GM19025 (cell line): ENCODE results near the gene RHOA.
"Not testable (repeated sequence)": the region's sequence is repeated elsewhere in the genome, so short reads cannot be mapped to it uniquely, and the experiment has no call there.

ENCODE experiments used
- ATAC-seq: cut with Tn5 transposase; IDR thresholded peaks from one replicate; pipeline ENCODE4 v1.9.1; 2021; ENCODE audit warnings: mild to moderate bottlenecking, low read depth, moderate library complexity; ENCODE audit not compliant: unreplicated experiment

The RHOA gene

DNA sequence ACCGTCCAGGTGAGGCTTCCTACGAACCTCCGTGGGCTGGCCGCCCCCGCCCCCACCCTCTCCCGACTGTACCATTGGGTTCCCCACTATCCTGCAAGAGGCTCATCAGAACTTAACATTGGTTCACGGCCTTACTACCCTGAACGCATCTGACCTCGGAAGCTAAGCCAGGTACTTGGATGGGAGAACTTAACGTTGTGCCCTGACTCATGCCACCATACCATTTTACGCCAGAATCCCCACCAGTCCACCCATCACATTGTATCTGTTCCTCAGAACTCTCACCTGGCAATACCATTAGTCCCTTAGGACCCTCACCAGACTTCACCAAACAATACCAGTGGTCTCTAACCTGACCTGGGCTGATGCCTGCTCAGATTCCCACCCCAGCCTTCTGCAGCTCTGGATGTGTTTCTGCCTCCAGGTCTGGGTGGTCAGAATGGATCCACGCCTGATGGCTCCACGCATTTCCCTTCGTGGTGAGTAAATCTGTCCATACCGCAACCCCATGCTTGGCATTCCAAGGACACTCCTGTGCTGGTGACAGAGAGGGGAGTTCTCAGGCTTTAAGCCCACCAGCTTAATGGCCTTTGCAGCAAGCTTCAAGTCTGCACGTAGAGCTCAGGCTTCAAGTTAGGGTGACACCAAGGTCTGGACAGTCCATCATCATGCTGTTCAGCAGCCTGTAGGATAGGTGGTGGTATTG lies 1.0 kb upstream of the RHOA start:
- ATAC-seq = no peak

GRCh38 chr3:49411535-49411967 lies 225 bp downstream of the RHOA start:
- peak; percentile 27 for ATAC-seq

GRCh38 chr3:49410846-49411534 lies 786 bp downstream of the RHOA start:
- ATAC-seq = no peak

- ATAC-seq = no peak
Observed at GRCh38 chr3:49410066-49410845, 1.5 kb downstream of the RHOA start.

- ATAC-seq = no peak
Observed at GRCh38 chr3:49406571-49407565, 4.9 kb downstream of the RHOA start.

- ATAC-seq = not testable (repeated sequence)
Observed at GRCh38 chr3:49405570-49405969, 6.2 kb downstream of the RHOA start.

- no peak for ATAC-seq
Observed at GRCh38 chr3:49403891-49404290, 7.9 kb downstream of the RHOA start.

DNA sequence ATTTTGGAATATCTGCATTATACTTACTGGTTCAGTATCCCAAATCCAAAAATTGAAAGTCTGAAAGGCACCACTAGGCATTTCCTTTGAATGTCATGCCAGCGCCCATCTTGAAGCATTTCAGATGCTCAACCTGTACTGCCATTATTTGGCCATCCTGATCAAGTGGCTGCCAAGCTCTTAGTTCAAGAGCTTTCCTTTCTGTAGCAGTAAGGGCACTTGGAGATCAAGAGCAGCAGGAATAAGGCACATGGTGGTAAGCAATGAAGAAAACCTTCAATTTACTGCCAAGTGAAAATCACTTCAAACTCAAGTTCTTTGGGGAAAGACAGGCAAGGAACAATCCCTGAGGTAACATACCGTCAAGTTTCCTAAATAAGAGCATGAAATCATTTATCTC lies 10.0 kb downstream of the RHOA start:
- no peak for ATAC-seq

- no peak for ATAC-seq
Observed at GRCh38 chr3:49399461-49399860, 12.3 kb downstream of the RHOA start.

DNA sequence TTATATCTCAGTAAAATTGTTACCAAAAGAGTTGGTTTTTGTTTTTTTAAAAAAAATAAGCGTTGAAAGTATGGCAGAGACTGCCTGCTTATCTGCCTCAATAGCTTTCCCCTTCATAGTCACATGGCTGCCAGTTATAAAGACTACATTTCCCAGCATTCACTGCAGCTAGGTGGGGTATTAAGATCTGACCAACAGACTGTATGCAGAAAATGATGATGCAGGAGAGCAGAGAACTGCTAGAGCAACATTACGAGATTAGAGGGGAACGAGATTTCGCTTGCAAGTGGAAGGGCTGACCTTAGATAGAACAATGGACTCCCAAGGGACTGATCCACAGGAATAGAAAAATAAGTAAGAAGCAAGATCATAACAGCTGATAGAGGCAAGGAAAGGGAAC lies 14.3 kb downstream of the RHOA start:
- ATAC-seq = no peak

GRCh38 chr3:49391310-49391709 lies 20.5 kb downstream of the RHOA start:
- ATAC-seq = not testable (repeated sequence)

GRCh38 chr3:49389297-49389696 lies 22.5 kb downstream of the RHOA start:
- no peak for ATAC-seq

DNA sequence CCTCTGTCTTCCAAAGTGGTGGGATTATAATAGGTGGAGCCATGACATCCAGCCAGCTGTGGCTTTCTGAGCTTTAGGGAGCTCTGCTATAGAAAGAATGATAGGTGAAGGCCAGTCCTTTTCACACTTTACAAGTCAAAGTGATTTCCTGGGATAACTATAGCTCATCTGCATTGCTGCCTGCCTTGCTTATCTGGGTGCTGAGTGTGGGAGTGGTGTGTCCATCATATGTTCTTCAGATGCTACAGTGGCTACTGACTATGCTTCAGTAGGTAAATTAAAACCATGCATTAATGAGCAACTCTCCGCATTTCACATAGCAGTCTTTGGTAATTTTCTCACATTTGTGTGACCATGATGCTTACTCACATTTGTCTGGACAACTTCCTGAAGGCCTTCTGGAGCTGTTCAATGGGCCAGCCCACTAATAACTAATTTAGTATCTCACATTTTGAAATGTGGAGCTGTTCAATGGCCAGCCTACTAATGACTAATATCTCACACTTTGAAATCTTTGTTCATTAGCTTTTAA lies 23.4 kb downstream of the RHOA start:
- no peak for ATAC-seq

GRCh38 chr3:49387721-49388120 lies 24.1 kb downstream of the RHOA start:
- no peak for ATAC-seq

GRCh38 chr3:49386056-49386756 lies 25.6 kb downstream of the RHOA start:
- no peak for ATAC-seq

DNA sequence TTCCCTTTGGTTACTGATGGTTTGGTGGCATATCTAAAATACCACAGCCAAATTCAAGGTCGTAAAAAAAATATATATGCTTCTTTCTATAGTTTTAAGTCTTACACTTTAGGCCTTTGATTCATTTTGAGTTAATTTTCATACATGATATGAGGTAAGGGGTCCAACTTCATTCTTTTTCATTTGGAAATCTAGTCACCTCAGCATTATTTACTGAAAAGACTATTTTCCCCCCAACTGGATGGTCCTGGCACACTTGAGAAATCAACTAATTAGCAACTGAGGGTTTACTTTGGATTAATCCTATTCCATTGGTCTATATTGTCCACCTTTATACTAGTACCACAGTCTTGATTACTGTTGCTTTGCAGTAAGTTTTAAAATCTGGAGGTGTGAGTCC lies 26.2 kb downstream of the RHOA start:
- ATAC-seq = no peak

DNA sequence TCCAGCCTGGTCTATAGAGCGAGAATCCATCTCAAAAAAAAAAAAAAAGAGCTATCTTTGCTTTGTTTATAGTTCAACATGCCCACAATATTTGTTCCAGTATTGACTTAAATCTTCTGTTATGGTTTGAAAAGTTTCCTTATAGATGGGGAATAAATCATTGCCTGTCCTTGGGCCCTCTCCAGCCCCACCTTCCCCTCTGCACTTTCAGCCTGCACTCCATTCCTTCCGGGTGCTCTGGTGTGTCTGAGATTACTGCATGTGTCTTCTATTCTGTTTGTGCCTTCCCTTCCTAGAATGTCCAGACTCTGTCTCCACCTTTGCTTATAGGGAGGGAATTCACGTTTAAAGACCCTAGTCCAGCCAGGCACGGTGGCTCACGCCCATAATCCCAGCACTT lies 28.4 kb downstream of the RHOA start:
- no peak for ATAC-seq

- no peak for ATAC-seq
Observed at GRCh38 chr3:49378249-49378895, 33.4 kb downstream of the RHOA start.

- no peak for ATAC-seq
Observed at GRCh38 chr3:49377483-49377882, 34.3 kb downstream of the RHOA start.
